HG03060 (cell line): ENCODE data around the gene DIP2C.
"Not testable (repeated sequence)": the region's sequence is repeated elsewhere in the genome, so short reads cannot be mapped to it uniquely, and the experiment has no call there.

Experiments
- ATAC-seq: cut with Tn5 transposase; IDR thresholded peaks from one replicate; pipeline ENCODE4 v1.9.1; 2021; ENCODE audit warnings: low read depth, moderate number of reproducible peaks; ENCODE audit not compliant: unreplicated experiment

DIP2C gene

GRCh38 chr10:352476-353235, 336.8 kb downstream of the DIP2C start:
- ATAC-seq, result no peak

GRCh38 chr10:351770-352334, 337.6 kb downstream of the DIP2C start:
- no peak for ATAC-seq

DNA sequence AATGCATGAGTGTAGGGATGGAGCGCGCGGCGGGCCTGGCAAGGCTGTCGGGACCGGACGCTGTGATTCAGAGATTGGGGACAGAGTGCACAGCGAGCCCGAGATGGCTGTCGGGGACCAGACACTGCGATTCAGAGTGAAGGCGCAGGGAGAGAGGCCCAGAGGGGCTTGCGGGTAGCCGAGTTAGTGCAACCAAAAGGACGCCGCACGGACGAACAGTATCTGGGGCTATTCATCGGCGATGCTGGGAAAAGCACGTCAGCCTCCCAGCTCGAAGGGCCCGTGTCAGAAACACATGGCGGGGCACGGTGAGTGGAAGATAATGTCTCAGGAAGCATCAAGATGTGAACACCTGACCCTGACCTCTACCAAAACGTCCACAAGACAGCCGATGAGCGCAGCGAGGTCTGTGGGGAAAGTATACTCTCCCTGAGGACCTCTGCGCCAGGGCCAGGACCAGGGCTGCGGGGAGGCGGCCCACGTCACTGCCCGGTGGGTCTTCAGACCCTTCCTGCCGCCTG, 338.4 kb downstream of the DIP2C start:
- no peak for ATAC-seq

DNA sequence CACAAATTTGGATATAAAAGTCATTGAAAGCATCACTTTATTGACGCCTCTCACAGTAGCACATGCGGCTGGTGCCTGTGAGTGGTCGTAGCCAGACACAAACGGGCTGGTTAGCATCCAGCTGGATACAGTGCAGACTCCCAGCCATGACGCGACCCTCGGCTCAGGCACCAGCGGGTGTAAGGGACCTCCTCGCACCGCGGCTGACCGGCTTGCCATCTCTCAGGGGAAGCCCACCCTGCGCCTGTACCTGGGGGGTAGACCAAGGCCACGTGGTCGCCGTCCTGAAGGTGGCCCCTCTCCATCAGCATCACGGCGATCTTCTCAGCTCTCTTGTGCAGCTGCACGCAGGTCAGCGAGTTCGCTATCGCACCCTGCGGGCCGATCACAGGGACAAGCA, 340.4 kb downstream of the DIP2C start:
- no peak for ATAC-seq

DNA sequence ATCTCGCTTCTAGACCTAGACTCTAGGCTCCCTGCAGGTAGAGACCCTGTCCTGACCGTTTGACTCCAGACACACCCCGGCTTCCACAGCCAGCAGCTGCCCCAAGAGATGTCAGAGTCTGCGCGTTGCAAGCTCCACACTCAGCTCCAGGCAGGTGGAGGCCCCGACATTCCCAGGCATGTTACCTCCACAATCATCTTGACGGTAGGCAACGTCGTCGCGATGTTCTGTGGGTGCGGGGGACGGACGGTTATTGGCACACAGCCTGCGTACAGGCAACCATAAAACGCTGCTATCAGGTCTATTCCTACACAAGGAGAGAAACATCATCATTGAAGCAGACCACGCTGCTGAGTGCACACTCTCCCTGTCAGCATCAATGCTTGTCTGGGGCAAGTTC, 341.0 kb downstream of the DIP2C start:
- ATAC-seq, result no peak

GRCh38 chr10:347774-348173, 341.7 kb downstream of the DIP2C start:
- ATAC-seq, result not testable (repeated sequence)

- not testable (repeated sequence) for ATAC-seq
These were observed 342.3 kb downstream of the DIP2C start for GRCh38 chr10:347190-347589.

DNA sequence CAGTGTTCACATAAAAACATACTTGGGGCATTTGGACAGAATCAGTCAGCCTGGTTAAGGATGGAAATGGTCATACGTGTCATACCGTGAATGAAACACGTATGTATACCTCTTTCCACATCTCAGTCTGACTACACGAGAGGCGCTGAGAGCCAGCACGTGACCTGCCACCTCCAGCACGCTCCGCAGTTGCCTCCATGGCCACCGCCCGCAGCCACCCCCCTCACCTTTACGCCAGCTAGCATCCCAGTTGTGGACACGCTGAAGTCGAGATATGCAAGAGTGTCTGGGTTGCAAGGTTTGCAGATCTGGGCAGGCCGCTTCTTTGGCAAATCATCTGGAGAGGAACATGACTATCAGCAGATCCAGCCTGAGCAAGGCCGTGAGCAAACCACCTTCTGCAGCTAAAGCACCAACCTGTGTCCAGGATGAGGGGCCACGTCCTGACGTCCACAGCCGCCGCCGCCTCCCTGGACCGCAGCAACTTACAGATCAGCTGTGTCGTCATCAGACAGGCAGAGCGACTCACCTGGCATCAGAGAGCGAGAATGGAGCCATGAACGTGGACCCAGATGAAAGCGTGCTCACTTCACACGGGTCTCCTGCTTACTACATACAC, 344.8 kb downstream of the DIP2C start:
- no peak for ATAC-seq

DNA sequence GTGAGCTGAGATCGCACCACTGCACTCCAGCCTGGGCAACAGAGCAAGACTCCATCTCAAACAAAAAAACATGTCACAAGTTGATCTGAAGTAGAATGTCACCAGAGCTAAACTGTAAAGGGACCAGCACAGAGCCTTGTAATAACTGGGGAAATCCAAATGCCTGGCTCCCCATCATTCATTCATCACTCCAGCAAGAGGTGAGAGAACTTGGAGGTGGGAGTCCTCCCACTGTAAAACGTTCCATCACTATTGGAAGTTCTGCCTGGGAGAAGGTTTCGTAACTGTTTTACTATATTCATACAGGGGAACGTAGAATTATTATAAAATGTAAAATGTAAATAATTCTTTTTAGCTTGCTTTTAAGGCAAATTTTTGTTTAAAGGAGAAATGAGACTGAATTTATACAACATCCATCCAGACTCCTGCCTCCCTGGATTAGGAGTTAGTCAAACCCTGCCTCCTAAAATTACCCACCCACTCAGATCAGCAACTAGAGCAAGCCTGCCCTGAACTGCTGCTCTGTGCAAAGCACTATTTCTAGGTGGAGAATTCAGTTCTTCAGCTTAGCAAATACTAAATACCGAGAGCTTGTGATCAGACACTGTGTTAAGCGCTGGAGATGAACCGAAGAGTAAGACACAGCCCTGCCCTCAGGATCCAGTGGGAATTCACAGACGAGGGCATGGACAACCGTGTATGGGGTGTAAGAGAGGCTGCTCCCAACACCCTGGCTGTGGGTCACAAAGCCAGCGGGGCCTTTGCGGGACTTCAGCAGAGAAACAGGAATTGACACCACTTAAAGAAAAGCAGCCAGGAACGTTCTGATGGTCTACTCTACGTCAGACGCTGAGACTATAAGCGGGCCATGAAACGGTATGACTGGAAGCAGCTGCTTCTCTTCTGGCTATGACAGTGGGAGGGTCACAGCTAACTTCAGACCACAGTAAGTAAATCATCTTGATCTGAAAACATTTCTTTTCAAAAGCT, 345.9 kb downstream of the DIP2C start:
- ATAC-seq, result no peak

- no peak for ATAC-seq
These were observed 348.3 kb downstream of the DIP2C start for GRCh38 chr10:341081-341740.

- no peak for ATAC-seq
These were observed 348.8 kb downstream of the DIP2C start for GRCh38 chr10:340646-341045.

- no peak for ATAC-seq
These were observed 350.5 kb downstream of the DIP2C start for GRCh38 chr10:339038-339391.

- no peak for ATAC-seq
These were observed 351.1 kb downstream of the DIP2C start for GRCh38 chr10:338171-339037.

GRCh38 chr10:336247-336646, 353.2 kb downstream of the DIP2C start:
- no peak for ATAC-seq

GRCh38 chr10:335151-335800, 354.2 kb downstream of the DIP2C start:
- ATAC-seq, result no peak

- no peak for ATAC-seq
These were observed 358.3 kb downstream of the DIP2C start for GRCh38 chr10:331186-331585.

DNA sequence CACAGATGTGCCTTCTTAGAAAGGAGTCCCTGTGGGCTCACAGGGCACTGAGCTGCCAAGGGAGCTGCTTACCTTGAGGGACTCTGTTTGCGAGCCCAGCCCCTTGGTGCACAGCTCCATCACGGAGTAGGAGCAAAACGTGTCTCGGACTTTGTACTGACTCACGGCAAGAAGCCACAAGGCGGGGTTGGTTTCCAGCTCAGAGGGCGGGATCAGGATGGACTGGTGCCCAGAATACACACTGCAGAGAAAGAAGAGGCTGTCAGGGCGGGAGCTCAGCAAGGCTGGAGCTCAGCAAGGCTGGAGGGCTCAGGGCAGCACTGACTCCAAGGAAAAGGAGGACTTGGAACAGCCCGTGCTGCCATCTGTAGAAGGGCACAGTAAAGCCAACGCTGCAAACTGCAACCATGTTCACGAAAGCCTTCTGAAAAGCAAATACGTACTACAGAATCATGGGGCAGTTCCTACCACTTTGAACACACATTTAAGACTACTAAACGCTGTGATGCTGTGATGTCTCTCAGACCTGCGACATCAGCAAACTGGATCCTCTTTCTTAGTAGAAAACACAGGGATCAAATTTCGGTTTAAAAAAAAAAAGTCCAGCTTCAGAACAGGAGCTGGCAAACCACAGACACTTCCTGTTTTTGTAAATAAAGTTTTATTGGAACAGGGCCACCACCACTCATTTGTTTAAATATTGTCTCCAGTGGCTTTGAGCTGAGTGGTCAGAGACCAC, 359.9 kb downstream of the DIP2C start:
- no peak for ATAC-seq
